Kasumi-1 (cell line): Measurements from ENCODE around the gene GPER1.
"Not testable (repeated sequence)": the region's sequence is repeated elsewhere in the genome, so short reads cannot be mapped to it uniquely, and the experiment has no call there.

ENCODE experiments used
- DNase-seq, 2 experiments: peaks; one replicate each; lab custom pipeline; 2025; lab: John Stamatoyannopoulos, UW

Gene GPER1

GRCh38 chr7:1103789-1104515 is 16.0 kb downstream of the GPER1 start:
- no peak for DNase-seq

GRCh38 chr7:1104516-1105179 is 16.7 kb downstream of the GPER1 start:
- no peak for DNase-seq

- DNase-seq = no peak
Measured at GRCh38 chr7:1105189-1105588, 17.3 kb downstream of the GPER1 start.

GRCh38 chr7:1106063-1106792 is 18.3 kb downstream of the GPER1 start:
- no peak for DNase-seq

- no peak for DNase-seq
Measured at GRCh38 chr7:1106793-1107421, 19.0 kb downstream of the GPER1 start.

GRCh38 chr7:1108264-1108920 is 20.5 kb downstream of the GPER1 start:
- DNase-seq = no peak

GRCh38 chr7:1109581-1110310 is 21.8 kb downstream of the GPER1 start:
- DNase-seq = no peak

- DNase-seq = no peak
Measured at GRCh38 chr7:1110358-1110757, 22.4 kb downstream of the GPER1 start.

GRCh38 chr7:1111156-1111555 is 23.2 kb downstream of the GPER1 start:
- DNase-seq = no peak

- DNase-seq = no peak
Measured at GRCh38 chr7:1112109-1112508, 24.2 kb downstream of the GPER1 start.

- no peak for DNase-seq
Measured at GRCh38 chr7:1112625-1113547, 25.0 kb downstream of the GPER1 start.

GRCh38 chr7:1113548-1113885 is 25.6 kb downstream of the GPER1 start:
- no peak for DNase-seq

GRCh38 chr7:1114088-1114487 is 26.2 kb downstream of the GPER1 start:
- DNase-seq = no peak

- no peak for DNase-seq
Measured at GRCh38 chr7:1114505-1114904, 26.6 kb downstream of the GPER1 start.

GRCh38 chr7:1115171-1116045 is 27.5 kb downstream of the GPER1 start:
- DNase-seq = not testable (repeated sequence)

- DNase-seq = not testable (repeated sequence)
Measured at GRCh38 chr7:1116383-1117008, 28.6 kb downstream of the GPER1 start.

- DNase-seq = no peak
Measured at GRCh38 chr7:1117321-1117928, 29.5 kb downstream of the GPER1 start.

GRCh38 chr7:1119201-1119600 is 31.3 kb downstream of the GPER1 start:
- no peak for DNase-seq
